ENCODE data around the gene CAP2. TPM values are rescaled to one million over a fixed set of nuclear protein-coding genes. Genes with fewer than 3 reads are reported as not detected.
"Not testable (repeated sequence)": the region's sequence is repeated elsewhere in the genome, so short reads cannot be mapped to it uniquely, and the experiment has no call there.

Gene CAP2
- total RNA-seq, 4 donors from 2014 or later, result 1.4 to 2.9 (median 2.2) TPM

DNA sequence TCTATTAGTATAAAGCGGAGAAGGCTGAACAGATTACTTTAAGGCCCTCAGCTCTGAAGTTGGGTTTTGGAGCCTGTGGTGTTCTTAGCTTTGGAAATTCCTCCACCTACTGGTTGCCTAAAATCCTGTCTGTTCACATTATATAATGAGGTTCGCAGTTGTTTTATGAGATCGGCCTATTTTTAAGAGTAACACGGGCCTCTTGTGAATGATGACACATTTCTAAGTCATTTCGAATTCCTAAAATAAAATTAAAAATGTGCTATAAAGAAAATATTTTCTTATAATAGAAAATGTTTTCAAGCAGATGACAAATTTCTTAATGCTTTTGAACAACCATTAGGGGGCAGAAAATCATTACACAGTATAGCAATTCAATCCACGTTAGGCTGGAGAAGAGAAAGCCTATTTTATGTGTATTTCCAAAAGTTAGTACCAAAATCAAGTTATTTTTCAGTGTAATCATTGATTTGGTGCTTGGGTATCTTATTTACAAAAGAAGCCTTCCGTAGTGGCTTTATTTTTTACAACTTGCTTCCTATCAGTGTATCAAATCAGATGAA, 190.9 kb downstream of the CAP2 start:
- no peak overlapping the region for H3K4me3 ChIP-seq
- no peak for DNase-seq (ENCODE audit: low spot score in 2 of 2)
- WGBS, result 9% methylated on average over 7 of the region's 7 CpGs

GRCh38 chr6:17585766-17586490, 192.5 kb downstream of the CAP2 start:
- Histone ChIP-seq H3K27me3 (no peaks in the 10 kb centered on the region), H3K36me3 (no peaks in the 10 kb centered on the region), H3K4me1 (peaks cover 14% of the 10 kb centered on the region), H3K27ac (no peak overlapping the region), H3K4me3 (no peak overlapping the region), H3K9me3 (no peaks in the 10 kb centered on the region)
- 76% methylated on average over 7 of the region's 7 CpGs for WGBS
- TF ChIP-seq POLR2AphosphoS5 (IDR thresholded peaks at IDR 0.05), result no peak
- TF ChIP-seq EP300 (IDR thresholded peaks at IDR 0.05), result no peak
- no peak for TF ChIP-seq POLR2A (IDR thresholded peaks at IDR 0.05)
- TF ChIP-seq, protein P1, sequence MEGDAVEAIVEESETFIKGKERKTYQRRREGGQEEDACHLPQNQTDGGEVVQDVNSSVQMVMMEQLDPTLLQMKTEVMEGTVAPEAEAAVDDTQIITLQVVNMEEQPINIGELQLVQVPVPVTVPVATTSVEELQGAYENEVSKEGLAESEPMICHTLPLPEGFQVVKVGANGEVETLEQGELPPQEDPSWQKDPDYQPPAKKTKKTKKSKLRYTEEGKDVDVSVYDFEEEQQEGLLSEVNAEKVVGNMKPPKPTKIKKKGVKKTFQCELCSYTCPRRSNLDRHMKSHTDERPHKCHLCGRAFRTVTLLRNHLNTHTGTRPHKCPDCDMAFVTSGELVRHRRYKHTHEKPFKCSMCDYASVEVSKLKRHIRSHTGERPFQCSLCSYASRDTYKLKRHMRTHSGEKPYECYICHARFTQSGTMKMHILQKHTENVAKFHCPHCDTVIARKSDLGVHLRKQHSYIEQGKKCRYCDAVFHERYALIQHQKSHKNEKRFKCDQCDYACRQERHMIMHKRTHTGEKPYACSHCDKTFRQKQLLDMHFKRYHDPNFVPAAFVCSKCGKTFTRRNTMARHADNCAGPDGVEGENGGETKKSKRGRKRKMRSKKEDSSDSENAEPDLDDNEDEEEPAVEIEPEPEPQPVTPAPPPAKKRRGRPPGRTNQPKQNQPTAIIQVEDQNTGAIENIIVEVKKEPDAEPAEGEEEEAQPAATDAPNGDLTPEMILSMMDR (IDR thresholded peaks at IDR 0.05), result no peak
- no peak for DNase-seq (ENCODE audit: low spot score in 2 of 2)

More for the DNA sequence above, 190.9 kb downstream of the CAP2 start:
- H3K9me3 ChIP-seq, result no peaks in the 10 kb centered on the region
- H3K27me3 ChIP-seq, result no peaks in the 10 kb centered on the region
- no peak overlapping the region for H3K27ac ChIP-seq
- no peak for TF ChIP-seq POLR2A (IDR thresholded peaks at IDR 0.05)
- TF ChIP-seq, protein P1 (IDR thresholded peaks at IDR 0.05), result peak; percentile 29 to 68
- no peaks in the 10 kb centered on the region for H3K36me3 ChIP-seq
- peaks cover 22% of the 10 kb centered on the region for H3K4me1 ChIP-seq

DNA sequence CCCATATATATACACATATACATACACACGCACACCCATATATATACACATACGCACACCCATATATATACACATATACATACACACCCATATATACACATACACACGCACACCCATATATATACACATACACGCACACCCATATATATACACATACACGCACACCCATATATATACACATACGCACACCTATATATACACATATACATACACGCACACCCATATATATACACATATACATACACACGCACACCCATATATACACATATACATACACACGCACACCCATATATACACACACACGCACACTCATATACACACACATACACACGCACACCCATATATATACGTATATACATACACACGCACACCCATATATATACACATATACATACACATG, 193.2 kb downstream of the CAP2 start:
- 93% methylated on average over 13 of the region's 13 CpGs for WGBS
- peaks cover 14% of the 10 kb centered on the region for H3K4me1 ChIP-seq
- H3K27me3 ChIP-seq; H3K4me3 ChIP-seq; H3K9me3 ChIP-seq; H3K36me3 ChIP-seq; DNase-seq (ENCODE audit: low spot score in 2 of 2); H3K27ac ChIP-seq: not testable (repeated sequence)

- Histone ChIP-seq H3K36me3 (no peaks in the 10 kb centered on the region), H3K27me3 (no peaks in the 10 kb centered on the region), H3K4me1 (peaks cover 14% of the 10 kb centered on the region), H3K27ac (no peak overlapping the region), H3K4me3 (no peak overlapping the region), H3K9me3 (no peaks in the 10 kb centered on the region)
- TF ChIP-seq POLR2AphosphoS5 (IDR thresholded peaks at IDR 0.05) (no peak), POLR2A (IDR thresholded peaks at IDR 0.05) (no peak), EP300 (IDR thresholded peaks at IDR 0.05) (no peak)
- TF ChIP-seq, protein P1 (IDR thresholded peaks at IDR 0.05), result no peak
- no peak for DNase-seq (ENCODE audit: low spot score in 2 of 2)
- WGBS, result 94% methylated on average over 6 of the region's 6 CpGs
These were observed 194.6 kb downstream of the CAP2 start for GRCh38 chr6:17588011-17588410.

- Histone ChIP-seq H3K9me3 (no peaks in the 10 kb centered on the region), H3K4me1 (no peaks in the 10 kb centered on the region), H3K36me3 (no peaks in the 10 kb centered on the region), H3K27me3 (no peaks in the 10 kb centered on the region), H3K4me3 (no peak overlapping the region), H3K27ac (no peak overlapping the region)
- no peak for TF ChIP-seq POLR2A (IDR thresholded peaks at IDR 0.05)
- no peak for TF ChIP-seq EP300 (IDR thresholded peaks at IDR 0.05)
- TF ChIP-seq, protein P1 (IDR thresholded peaks at IDR 0.05), result no peak
- TF ChIP-seq POLR2AphosphoS5 (IDR thresholded peaks at IDR 0.05), result no peak
- no peak for DNase-seq (ENCODE audit: low spot score in 2 of 2)
- WGBS, result 66% methylated on average over 5 of the region's 5 CpGs
These were observed 196.2 kb downstream of the CAP2 start for GRCh38 chr6:17589406-17590096.

Data from suprapubic skin (tissue), 4 donors.